GM12878 (cell line): ENCODE data around the gene PIK3C2B. TPM values are rescaled to one million over a fixed set of nuclear protein-coding genes. Genes with fewer than 3 reads are reported as not detected.
A peak's percentile ranks its signal among the peaks of the same experiment; 100 is the strongest.

Source experiments
- ATAC-seq: fragments of 200-7000 bp; cut with Tn5 transposase; 3 replicates; pipeline ENCODE4 v1.9.1; 2020; ENCODE audit warnings: mild to moderate bottlenecking, moderate library complexity
- BruUV-seq: library from RNA; stranded (reverse); fragments of 400-500 nt; replicated peaks from 2 replicates; lab custom pipeline; 2021; lab: Mats Ljungman, UMichigan
- CTCF ChIA-PET: fragments of 300-600 bp; sonication (Branson Sonifier 250); formaldehyde crosslinking; extraction: SDS; loops from one replicate; lab custom pipeline; 2021; ENCODE audit warnings: inconsistent platforms; lab: Yijun Ruan, JAX
- POLR2A ChIA-PET: fragments of 350-600 bp; formaldehyde crosslinking; extraction: SDS; loops from one replicate; lab custom pipeline; 2021; ENCODE audit warnings: inconsistent platforms; lab: Charles Lee
- RAD21 ChIA-PET: fragments of 300-600 bp; sonication (Branson Sonifier 250); formaldehyde crosslinking; loops from one replicate; lab custom pipeline; 2023; ENCODE audit warnings: antibody characterized with exemption; ENCODE audit not compliant: unreplicated experiment; lab: Charles Lee
- SMC1A ChIA-PET: fragments of 300-600 bp; sonication (Branson Sonifier 250); formaldehyde crosslinking; loops from one replicate; lab custom pipeline; 2023; ENCODE audit not compliant: unreplicated experiment, uncharacterized antibody; lab: Charles Lee
- DNase-seq: peaks from one replicate; pipeline ENCODE4 v3.0.0-alpha.2; 2011; ENCODE audit warnings: low read depth, low spot score
- FAIRE-seq: peaks from 3 replicates; lab custom pipeline; 2011; peaks lifted over from hg19 to GRCh38; lab: Jason Lieb, UNC
- H2AFZ ChIP-seq: 2 replicates; pipeline ENCODE4 v1.6.0; 2011; ENCODE audit warnings: low read depth, low read length, control low read depth; ENCODE audit not compliant: control insufficient read depth
- H3K27ac ChIP-seq: 2 replicates; pipeline ENCODE4 v1.5.1; 2011; ENCODE audit warnings: control low read depth; ENCODE audit not compliant: control insufficient read depth, insufficient read depth
- H3K27me3 ChIP-seq, 2 experiments: replicated peaks in 1 of 2; 2 replicates each; pipeline versions ENCODE4 v1.6.0 to v1.6.1; 2011; ENCODE audit warnings: low read length in 1 of 2; ENCODE audit not compliant: control insufficient read depth in 2 of 2, insufficient read depth in 2 of 2
- H3K36me3 ChIP-seq, 2 experiments: 2 replicates each; pipeline ENCODE4 v1.5.1; 2011; ENCODE audit warnings: low read length in 1 of 2; ENCODE audit not compliant: control insufficient read depth in 2 of 2, insufficient read depth in 2 of 2
- H3K4me1 ChIP-seq: 2 replicates; pipeline ENCODE4 v1.6.1; 2011; ENCODE audit warnings: mild to moderate bottlenecking, low read length, moderate library complexity, mixed read lengths; ENCODE audit not compliant: control insufficient read depth, insufficient read depth
- H3K4me2 ChIP-seq: 2 replicates; pipeline ENCODE4 v1.6.0; 2011; ENCODE audit warnings: control low read depth; ENCODE audit not compliant: control insufficient read depth, insufficient read depth
- H3K4me3 ChIP-seq: fragments of 200-600 bp; sonication (generic); 2 replicates; pipeline ENCODE4 v1.5.1; 2016
- H3K79me2 ChIP-seq: 2 replicates; pipeline ENCODE4 v1.6.0; 2011; ENCODE audit warnings: low read length; ENCODE audit not compliant: control insufficient read depth, insufficient read depth
- H3K9ac ChIP-seq: 2 replicates; pipeline ENCODE4 v1.8.0; 2011; ENCODE audit warnings: low read length, control low read depth, mixed read lengths; ENCODE audit not compliant: control insufficient read depth, insufficient read depth
- H3K9me3 ChIP-seq: replicated peaks from 3 replicates; pipeline ENCODE4 v1.5.1; 2011; ENCODE audit warnings: mild to moderate bottlenecking, low read length; ENCODE audit not compliant: control insufficient read depth, insufficient read depth
- H4K20me1 ChIP-seq: 2 replicates; pipeline ENCODE4 v1.6.0; 2011; ENCODE audit not compliant: control insufficient read depth, insufficient read depth
- BHLHE40 ChIP-seq, 2 experiments: fragments of 450-650 bp in 1 of 2; IDR thresholded peaks; 2 replicates each; pipeline ENCODE4 v1.6.1; 2011 to 2017; ENCODE audit warnings: low read depth in 2 of 2, borderline replicate concordance in 1 of 2, improper control_type of control experiment in 1 of 2, low read length in 1 of 2, mild to moderate bottlenecking in 1 of 2
- CEBPB ChIP-seq, 2 experiments: fragments of 150-350 bp in 1 of 2; IDR thresholded peaks; 2 replicates each; pipeline ENCODE4 v1.6.1; 2012 to 2014; ENCODE audit warnings: low read depth in 2 of 2, low read length in 2 of 2, borderline replicate concordance in 1 of 2, inconsistent platforms in 1 of 2
- CHD2 ChIP-seq: IDR thresholded peaks from 2 replicates; pipeline ENCODE4 v1.6.1; 2011; ENCODE audit warnings: low read depth, low read length, improper control_type of control experiment, borderline replicate concordance
- GABPA ChIP-seq: IDR thresholded peaks from 2 replicates; pipeline ENCODE4 v1.6.1; 2014; ENCODE audit warnings: antibody characterized with exemption, low read depth, mild to moderate bottlenecking, inconsistent platforms
- JUND ChIP-seq: IDR thresholded peaks from 2 replicates; pipeline ENCODE4 v1.6.1; 2012; ENCODE audit warnings: low read depth, mild to moderate bottlenecking, low read length, improper control_type of control experiment, moderate library complexity
- MTA2 ChIP-seq: fragments of 450-650 bp; IDR thresholded peaks from 2 replicates; pipeline ENCODE4 v1.6.1; 2016; ENCODE audit warnings: low read depth, mild to moderate bottlenecking, moderate library complexity
- NRF1 ChIP-seq: conservative IDR thresholded peaks from 2 replicates; pipeline ENCODE4 v1.6.1; 2011; ENCODE audit warnings: mild to moderate bottlenecking, low read depth, low read length, improper control_type of control experiment
- PAX5 ChIP-seq: IDR thresholded peaks from 2 replicates; pipeline ENCODE4 v1.6.1; 2011; ENCODE audit warnings: low read depth, low read length, borderline replicate concordance
- POLR2A ChIP-seq: IDR thresholded peaks from 2 replicates; pipeline ENCODE4 v1.6.1; 2011; ENCODE audit warnings: low read depth, mild to moderate bottlenecking, low read length
- RCOR1 ChIP-seq: conservative IDR thresholded peaks from 2 replicates; pipeline ENCODE4 v1.6.1; 2012; ENCODE audit warnings: low read depth, low read length, improper control_type of control experiment
- ZNF207 ChIP-seq: fragments of 450-650 bp; IDR thresholded peaks from 2 replicates; pipeline ENCODE4 v1.6.1; 2014; ENCODE audit warnings: antibody characterized with exemption, mild to moderate bottlenecking, borderline replicate concordance
- ZNF24 ChIP-seq: fragments of 450-650 bp; IDR thresholded peaks from 2 replicates; pipeline ENCODE4 v1.6.1; 2017; ENCODE audit warnings: antibody characterized with exemption, mild to moderate bottlenecking
- WGBS: methylation state at CpG from one replicate; pipeline ENCODE4 v1.1.6; 2016; ENCODE audit warnings: low lambda C conversion rate; ENCODE audit not compliant: insufficient replicate concordance, insufficient coverage; ENCODE audit errors: missing lambda C conversion rate; 5-methylcytosine and 5-hydroxymethylcytosine counted together
- in situ Hi-C: fragments of 300-500 bp; cut with MboI; formaldehyde crosslinking; loops from 9 replicates; pipeline ENCODE4 v1.14.3; 2018; ENCODE audit warnings: mixed read lengths
- intact Hi-C: fragments of 100-400 bp; cut with micrococcal nuclease; formaldehyde crosslinking; loops from one replicate; pipeline ENCODE4 v1.14.2; 2022; ENCODE audit not compliant: unreplicated experiment
- polyA plus RNA-seq, 11 experiments: library from polyadenylated mRNA; depleted of rRNA in 4 of 11; unstranded in 6 of 11; stranded (reverse) in 5 of 11; fragments of >200 nt; fragmentation: Nextera tagmentation in 4 of 11; fragmentation: Illumina TruSeq in 1 of 11; extraction: Ambion mirVana in 4 of 11; extraction: Trizol in 1 of 11; gene quantifications; 1 replicate in 1 of 11; 2 replicates in 10 of 11; pipeline versions ENCODE4 v1.2.1 to v1.2.3, GENCODE V29; 2011 to 2016; ENCODE audit warnings: inconsistent platforms in 2 of 11, missing spikeins in 2 of 11, low read depth in 1 of 11
- total RNA-seq, 4 experiments: library from RNA; depleted of rRNA in 3 of 4; stranded (reverse); fragments of >200 nt in 3 of 4; fragmentation: Illumina TruSeq in 1 of 4; extraction: Trizol in 1 of 4; gene quantifications; 2 replicates each; pipeline versions ENCODE4 v1.2.1 to v1.2.3, GENCODE V29; 2013 to 2021
- TF ChIP-seq, protein P1 (sequence below): IDR thresholded peaks from 2 replicates; pipeline ENCODE4 v1.6.1; 2012; ENCODE audit warnings: low read depth, low read length, improper control_type of control experiment
- TF ChIP-seq, protein P2 (sequence below): fragments of 150-350 bp; IDR thresholded peaks from 2 replicates; pipeline ENCODE4 v1.6.1; 2014; ENCODE audit warnings: mild to moderate bottlenecking, low read depth, low read length

The PIK3C2B gene
- total and polyA plus RNA-seq, 10 of the 15 experiments (the other 5 are each of a cell fraction or from before 2014, with no cell fraction given) = 2.2 to 38.1 (median 11.4) TPM

DNA sequence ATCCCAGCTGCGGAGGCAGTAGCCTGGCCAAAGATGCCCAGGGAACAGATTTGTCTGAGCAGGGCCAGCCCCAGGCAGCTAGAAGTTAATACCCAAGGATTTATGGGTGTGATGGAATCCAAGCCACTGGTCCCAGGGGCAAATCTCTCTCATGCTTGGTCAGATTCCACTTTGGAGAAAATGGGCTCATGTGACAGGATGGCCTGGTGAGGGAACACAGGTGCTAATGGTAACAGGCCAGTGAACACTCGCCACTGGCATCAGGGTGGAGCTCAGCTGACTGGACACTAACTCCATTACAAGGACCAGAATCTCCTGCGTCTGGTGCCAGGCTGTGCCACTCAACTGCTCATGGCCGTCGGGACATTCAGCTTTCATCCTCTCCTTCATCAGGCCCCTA lies 33.6 kb upstream of the PIK3C2B start:
- WGBS = 90% methylated on average over 5 of the region's 5 CpGs
- intact Hi-C loops (no loop called here), in situ Hi-C loops (no loop called here)
- POLR2A ChIA-PET = interaction anchor here (0.6 to 0.8 kb wide), 4 partner anchors 23 to 674 kb away, joined by 3 to 4 read pairs (median 4); no protein-coding TSS in a partner anchor
- no peak overlapping the region for H3K27ac ChIP-seq
- no peaks in the 10 kb centered on the region for H3K27me3 ChIP-seq
- DNase-seq = no peak
- H2AFZ ChIP-seq = no peak overlapping the region
- CTCF ChIA-PET = interaction anchor here (1.4 to 2.9 kb wide), 4 partner anchors 11 to 279 kb away, joined by 3 to 12 read pairs (median 6); no protein-coding TSS in a partner anchor
- peaks cover 7% of the 10 kb centered on the region for H3K9me3 ChIP-seq
- no peak for FAIRE-seq
- RAD21 ChIA-PET = interaction anchor here (0.6 to 1.8 kb wide), 3 partner anchors 12 to 13 kb away, joined by 3 to 5 read pairs (median 5); partner anchors contain the start of gene MDM4
- no peak for TF ChIP-seq GABPA
- no peak for TF ChIP-seq NRF1
- TF ChIP-seq POLR2A = peak; percentile 13; the same call in 1 of the 2 replicates
- no peak for TF ChIP-seq CEBPB (IDR thresholded peaks at IDR 0.05; ENCODE audit: borderline replicate concordance in 1 of 2, low read depth in 2 of 2, low read length in 2 of 2)
- no peak for TF ChIP-seq JUND
- no peak overlapping the region for H3K9ac ChIP-seq
- H3K4me3 ChIP-seq = no peak overlapping the region
- SMC1A ChIA-PET = interaction anchor here (1.2 to 5.5 kb wide), 5 partner anchors 12 to 37 kb away, joined by 3 to 42 read pairs (median 5); partner anchors contain the start of gene MDM4
- no peaks in the 10 kb centered on the region for H4K20me1 ChIP-seq
- ATAC-seq = no peak
- H3K4me2 ChIP-seq = no peak overlapping the region
- no TSS peak for BruUV-seq
- H3K4me1 ChIP-seq = peaks cover 37% of the 10 kb centered on the region
- peaks cover 17% of the 10 kb centered on the region for H3K79me2 ChIP-seq
- peaks cover 19 to 30% of the 10 kb centered on the region in 2 experiments for H3K36me3 ChIP-seq

- peak; percentile 54 for ATAC-seq
- Histone ChIP-seq H3K4me1 (peaks cover 43% of the 10 kb centered on the region), H3K27me3 (no peaks in the 10 kb centered on the region), H3K27ac (peak overlapping the region; percentile 42; the same call in 1 of the 2 replicates), H3K4me2 (0 out of 2 replicates have a peak overlapping the region, but pooled peaks have one; percentile 41), H3K9me3 (peaks cover 9% of the 10 kb centered on the region), H2AFZ (no peak overlapping the region), H3K79me2 (peaks cover 46% of the 10 kb centered on the region), H3K36me3 (peaks cover 19 to 21% of the 10 kb centered on the region in 2 experiments; a peak in 3 of 4 replicates), H3K9ac (no peak overlapping the region), H4K20me1 (no peaks in the 10 kb centered on the region; the same call in 1 of the 2 replicates), H3K4me3 (no peak overlapping the region)
- SMC1A ChIA-PET = interaction anchor here (0.8 to 6.8 kb wide), 9 partner anchors 11 to 147 kb away, joined by 3 to 57 read pairs (median 6); partner anchors contain the start of gene MDM4
- intact Hi-C loops (no loop called here), in situ Hi-C loops (loop anchor here (25.0 kb wide), 1 partner anchor 1238 kb away; no protein-coding TSS in a partner anchor)
- CTCF ChIA-PET = interaction anchor here (1.0 to 2.3 kb wide), 7 partner anchors 9 to 283 kb away, joined by 3 to 13 read pairs (median 6); partner anchors contain the start of gene MDM4
- RAD21 ChIA-PET = interaction anchor here (0.6 to 4.1 kb wide), 10 partner anchors 8 to 282 kb away, joined by 3 to 27 read pairs (median 4); partner anchors contain the start of gene MDM4
- no TSS peak for BruUV-seq
- FAIRE-seq = no peak
- POLR2A ChIA-PET = interaction anchor here (0.6 to 2.0 kb wide), 8 partner anchors 9 to 59 kb away, joined by 3 to 20 read pairs (median 4); partner anchors contain the start of gene MDM4
- no peak for DNase-seq
- WGBS = 3% methylated on average over 3 of the region's 3 CpGs
- TF ChIP-seq PAX5 (no peak), MTA2 (peak; percentile 59; the same call in 1 of the 2 replicates), RCOR1 (no peak), BHLHE40 (IDR thresholded peaks at IDR 0.05; ENCODE audit: borderline replicate concordance in 1 of 2, low read depth in 2 of 2, low read length in 1 of 2) (peak in 1 of 2 experiments; percentile 57; a peak in 1 of 4 replicates), CHD2 (no peak), ZNF24 (peak; percentile 68; the same call in 1 of the 2 replicates), ZNF207 (no peak)
- TF ChIP-seq, protein P1, sequence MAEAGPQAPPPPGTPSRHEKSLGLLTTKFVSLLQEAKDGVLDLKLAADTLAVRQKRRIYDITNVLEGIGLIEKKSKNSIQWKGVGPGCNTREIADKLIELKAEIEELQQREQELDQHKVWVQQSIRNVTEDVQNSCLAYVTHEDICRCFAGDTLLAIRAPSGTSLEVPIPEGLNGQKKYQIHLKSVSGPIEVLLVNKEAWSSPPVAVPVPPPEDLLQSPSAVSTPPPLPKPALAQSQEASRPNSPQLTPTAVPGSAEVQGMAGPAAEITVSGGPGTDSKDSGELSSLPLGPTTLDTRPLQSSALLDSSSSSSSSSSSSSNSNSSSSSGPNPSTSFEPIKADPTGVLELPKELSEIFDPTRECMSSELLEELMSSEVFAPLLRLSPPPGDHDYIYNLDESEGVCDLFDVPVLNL = no peak
- TF ChIP-seq, protein P2, sequence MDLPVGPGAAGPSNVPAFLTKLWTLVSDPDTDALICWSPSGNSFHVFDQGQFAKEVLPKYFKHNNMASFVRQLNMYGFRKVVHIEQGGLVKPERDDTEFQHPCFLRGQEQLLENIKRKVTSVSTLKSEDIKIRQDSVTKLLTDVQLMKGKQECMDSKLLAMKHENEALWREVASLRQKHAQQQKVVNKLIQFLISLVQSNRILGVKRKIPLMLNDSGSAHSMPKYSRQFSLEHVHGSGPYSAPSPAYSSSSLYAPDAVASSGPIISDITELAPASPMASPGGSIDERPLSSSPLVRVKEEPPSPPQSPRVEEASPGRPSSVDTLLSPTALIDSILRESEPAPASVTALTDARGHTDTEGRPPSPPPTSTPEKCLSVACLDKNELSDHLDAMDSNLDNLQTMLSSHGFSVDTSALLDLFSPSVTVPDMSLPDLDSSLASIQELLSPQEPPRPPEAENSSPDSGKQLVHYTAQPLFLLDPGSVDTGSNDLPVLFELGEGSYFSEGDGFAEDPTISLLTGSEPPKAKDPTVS = no peak
Observed at GRCh38 chr1:204524986-204525385, 30.4 kb upstream of the PIK3C2B start.
